HG03103 (cell line): ENCODE results near the gene CXCR5.

Source experiments
- ATAC-seq: cut with Tn5 transposase; IDR thresholded peaks from one replicate; pipeline ENCODE4 v1.9.1; 2021; ENCODE audit warnings: low read depth; ENCODE audit not compliant: unreplicated experiment

Gene CXCR5

GRCh38 chr11:118896921-118897591, 13.4 kb downstream of the CXCR5 start:
- no peak for ATAC-seq

- ATAC-seq, result no peak
Observed at GRCh38 chr11:118897721-118898310, 14.1 kb downstream of the CXCR5 start.

GRCh38 chr11:118898400-118899295, 15.0 kb downstream of the CXCR5 start:
- ATAC-seq, result no peak

- ATAC-seq, result no peak
Observed at GRCh38 chr11:118899296-118899688, 15.6 kb downstream of the CXCR5 start.

- ATAC-seq, result no peak
Observed at GRCh38 chr11:118899706-118900360, 16.1 kb downstream of the CXCR5 start.

- no peak for ATAC-seq
Observed at GRCh38 chr11:118900535-118901384, 17.1 kb downstream of the CXCR5 start.

- no peak for ATAC-seq
Observed at GRCh38 chr11:118901494-118902335, 18.0 kb downstream of the CXCR5 start.

GRCh38 chr11:118902336-118903203, 18.9 kb downstream of the CXCR5 start:
- no peak for ATAC-seq

- ATAC-seq, result no peak
Observed at GRCh38 chr11:118903204-118904015, 19.7 kb downstream of the CXCR5 start.

GRCh38 chr11:118907051-118908042, 23.7 kb downstream of the CXCR5 start:
- no peak for ATAC-seq

- no peak for ATAC-seq
Observed at GRCh38 chr11:118908264-118908663, 24.6 kb downstream of the CXCR5 start.

- ATAC-seq, result no peak
Observed at GRCh38 chr11:118908901-118909618, 25.4 kb downstream of the CXCR5 start.

- no peak for ATAC-seq
Observed at GRCh38 chr11:118909619-118910308, 26.1 kb downstream of the CXCR5 start.

GRCh38 chr11:118910309-118911112, 26.8 kb downstream of the CXCR5 start:
- no peak for ATAC-seq
